Measurements from ENCODE around the gene ZBTB8B.
"Not testable (repeated sequence)": the region's sequence is repeated elsewhere in the genome, so short reads cannot be mapped to it uniquely, and the experiment has no call there.

ZBTB8B gene

GRCh38 chr1:32438777-32439176 lies 26.1 kb upstream of the ZBTB8B start:
- not testable (repeated sequence) for H3K36me3 ChIP-seq (ENCODE audit: control insufficient read depth in 2 of 2, insufficient read depth in 1 of 2, low read length in 2 of 2); H3K4me1 ChIP-seq (ENCODE audit: control insufficient read depth, insufficient read depth, low read length); H3K4me3 ChIP-seq (ENCODE audit: low read depth, low read length); H3K27ac ChIP-seq (ENCODE audit: extremely low read depth, low read depth, low read length); H3K9me3 ChIP-seq (ENCODE audit: control insufficient read depth, insufficient read depth, low read depth, low read length)
- ChIA-PET POLR2A (interaction anchor here (0.7 kb wide), 1 partner anchor 98 kb away, joined by 4 read pairs; no protein-coding TSS in a partner anchor), CTCF (interaction anchor here (0.6 to 1.0 kb wide), 5 partner anchors 9 to 81 kb away, joined by 3 to 10 read pairs (median 4); no protein-coding TSS in a partner anchor)

- H3K27ac ChIP-seq (ENCODE audit: extremely low read depth, low read depth, low read length); CTCF ChIA-PET; H3K4me3 ChIP-seq (ENCODE audit: low read depth, low read length); POLR2A ChIA-PET; H3K4me1 ChIP-seq (ENCODE audit: control insufficient read depth, insufficient read depth, low read length); H3K36me3 ChIP-seq (ENCODE audit: control insufficient read depth in 2 of 2, insufficient read depth in 1 of 2, low read length in 2 of 2); H3K9me3 ChIP-seq (ENCODE audit: control insufficient read depth, insufficient read depth, low read depth, low read length): not testable (repeated sequence)
- TF ChIP-seq ZNF18 (tag by site-specific recombination; IDR thresholded peaks at IDR 0.05), result peak; percentile 44; the same call in 1 of the 2 replicates
These were observed 23.4 kb upstream of the ZBTB8B start for GRCh38 chr1:32441467-32441866.

- TF ChIP-seq ZFHX2 (tag by site-specific recombination; conservative IDR thresholded peaks at IDR 0.05) (peak; percentile 33; the same call in 1 of the 2 replicates), ZNF341 (tag by site-specific recombination; IDR thresholded peaks at IDR 0.05; ENCODE audit: low read depth) (peak; percentile 33; the same call in 1 of the 2 replicates), ZFP3 (tag by site-specific recombination; IDR thresholded peaks at IDR 0.05; ENCODE audit: low read depth) (no peak), EGR2 (tag by site-specific recombination; IDR thresholded peaks at IDR 0.05; ENCODE audit: low read depth) (0 out of 2 replicates have a peak, but pooled peaks have one; percentile 17), ZNF366 (tag by site-specific recombination; conservative IDR thresholded peaks at IDR 0.05) (peak; percentile 40; the same call in 1 of the 2 replicates), MZF1 (tag by site-specific recombination; IDR thresholded peaks at IDR 0.05; ENCODE audit: borderline replicate concordance) (peak; percentile 66; the same call in 1 of the 2 replicates), GLIS2 (tag by site-specific recombination; IDR thresholded peaks at IDR 0.05) (peak; percentile 43; the same call in 1 of the 2 replicates), ZNF596 (tag by site-specific recombination; IDR thresholded peaks at IDR 0.05) (peak; percentile 54; the same call in 1 of the 2 replicates), PRDM10 (tag by site-specific recombination; IDR thresholded peaks at IDR 0.05) (peak; percentile 96), GLIS1 (tag by site-specific recombination; IDR thresholded peaks at IDR 0.05) (0 out of 2 replicates have a peak, but pooled peaks have one; percentile 6), ZNF514 (tag by site-specific recombination; IDR thresholded peaks at IDR 0.05) (no peak), ZNF362 (tag by site-specific recombination; IDR thresholded peaks at IDR 0.05) (no peak), PRDM1 (tag by site-specific recombination; IDR thresholded peaks at IDR 0.05) (0 out of 2 replicates have a peak, but pooled peaks have one; percentile 25), KLF10 (tag by site-specific recombination; IDR thresholded peaks at IDR 0.05) (no peak), ATF2 (tag by site-specific recombination; IDR thresholded peaks at IDR 0.05; ENCODE audit: low read depth) (no peak)
- no peaks in the 10 kb centered on the region for H3K36me3 ChIP-seq (ENCODE audit: control insufficient read depth in 2 of 2, insufficient read depth in 1 of 2, low read length in 2 of 2)
- H3K4me3 ChIP-seq (ENCODE audit: low read depth, low read length), result no peak overlapping the region
- no peaks in the 10 kb centered on the region for H3K9me3 ChIP-seq (ENCODE audit: control insufficient read depth, insufficient read depth, low read depth, low read length)
- H3K4me1 ChIP-seq (ENCODE audit: control insufficient read depth, insufficient read depth, low read length), result no peaks in the 10 kb centered on the region
- no peak overlapping the region for H3K27ac ChIP-seq (ENCODE audit: extremely low read depth, low read depth, low read length)
- ChIA-PET POLR2A (no interaction called here), CTCF (interaction anchor here (0.5 to 1.8 kb wide), 15 partner anchors 9 to 623 kb away, joined by 3 to 11 read pairs (median 3); no protein-coding TSS in a partner anchor)
These were observed 17.2 kb upstream of the ZBTB8B start for GRCh38 chr1:32447469-32448185.

Measured in HEK293 (cell line).